Measurements from ENCODE around the gene CASP2. TPM values are rescaled to one million over a fixed set of nuclear protein-coding genes. Genes with fewer than 3 reads are reported as not detected.
A peak's percentile ranks its signal among the peaks of the same experiment; 100 is the strongest.

The CASP2 gene
- total and polyA plus RNA-seq, 10 of the 15 experiments (the other 5 are each of a cell fraction or from before 2014, with no cell fraction given): 12.1 to 60.4 (median 26.2) TPM

- TF ChIP-seq NFXL1 (IDR thresholded peaks at IDR 0.05; ENCODE audit: borderline replicate concordance) (no peak), FOS (IDR thresholded peaks at IDR 0.05; ENCODE audit: borderline replicate concordance, extremely low read depth, insufficient read length) (no peak), RAD51 (IDR thresholded peaks at IDR 0.05) (no peak), PBX3 (IDR thresholded peaks at IDR 0.05; ENCODE audit: insufficient replicate concordance, low read depth, low read length) (no peak), CBX5 (IDR thresholded peaks at IDR 0.05; ENCODE audit: low read depth) (no peak), HDAC2 (IDR thresholded peaks at IDR 0.05) (no peak), GABPA (IDR thresholded peaks at IDR 0.05; ENCODE audit: low read depth) (no peak; the same call in 1 of the 2 replicates), ZZZ3 (IDR thresholded peaks at IDR 0.05; ENCODE audit: control insufficient read depth, insufficient read length, low read depth) (no peak), LARP7 (IDR thresholded peaks at IDR 0.05) (peak; percentile 81), NR2C1 (IDR thresholded peaks at IDR 0.05) (no peak), SMC3 (IDR thresholded peaks at IDR 0.05; ENCODE audit: borderline replicate concordance, low read length) (no peak), USF2 (IDR thresholded peaks at IDR 0.05; ENCODE audit: borderline replicate concordance, low read depth, low read length) (no peak), ZNF622 (IDR thresholded peaks at IDR 0.05) (no peak), CBFB (IDR thresholded peaks at IDR 0.05; ENCODE audit: low read depth) (peak; percentile 68; the same call in 1 of the 2 replicates), ZNF274 (IDR thresholded peaks at IDR 0.05; ENCODE audit: insufficient read depth, insufficient read length) (no peak)
- TF ChIP-seq, protein P1, sequence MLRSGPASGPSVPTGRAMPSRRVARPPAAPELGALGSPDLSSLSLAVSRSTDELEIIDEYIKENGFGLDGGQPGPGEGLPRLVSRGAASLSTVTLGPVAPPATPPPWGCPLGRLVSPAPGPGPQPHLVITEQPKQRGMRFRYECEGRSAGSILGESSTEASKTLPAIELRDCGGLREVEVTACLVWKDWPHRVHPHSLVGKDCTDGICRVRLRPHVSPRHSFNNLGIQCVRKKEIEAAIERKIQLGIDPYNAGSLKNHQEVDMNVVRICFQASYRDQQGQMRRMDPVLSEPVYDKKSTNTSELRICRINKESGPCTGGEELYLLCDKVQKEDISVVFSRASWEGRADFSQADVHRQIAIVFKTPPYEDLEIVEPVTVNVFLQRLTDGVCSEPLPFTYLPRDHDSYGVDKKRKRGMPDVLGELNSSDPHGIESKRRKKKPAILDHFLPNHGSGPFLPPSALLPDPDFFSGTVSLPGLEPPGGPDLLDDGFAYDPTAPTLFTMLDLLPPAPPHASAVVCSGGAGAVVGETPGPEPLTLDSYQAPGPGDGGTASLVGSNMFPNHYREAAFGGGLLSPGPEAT (IDR thresholded peaks at IDR 0.05; ENCODE audit: low read depth): peak; percentile 48; the same call in 1 of the 2 replicates
- TF ChIP-seq, protein P2, sequence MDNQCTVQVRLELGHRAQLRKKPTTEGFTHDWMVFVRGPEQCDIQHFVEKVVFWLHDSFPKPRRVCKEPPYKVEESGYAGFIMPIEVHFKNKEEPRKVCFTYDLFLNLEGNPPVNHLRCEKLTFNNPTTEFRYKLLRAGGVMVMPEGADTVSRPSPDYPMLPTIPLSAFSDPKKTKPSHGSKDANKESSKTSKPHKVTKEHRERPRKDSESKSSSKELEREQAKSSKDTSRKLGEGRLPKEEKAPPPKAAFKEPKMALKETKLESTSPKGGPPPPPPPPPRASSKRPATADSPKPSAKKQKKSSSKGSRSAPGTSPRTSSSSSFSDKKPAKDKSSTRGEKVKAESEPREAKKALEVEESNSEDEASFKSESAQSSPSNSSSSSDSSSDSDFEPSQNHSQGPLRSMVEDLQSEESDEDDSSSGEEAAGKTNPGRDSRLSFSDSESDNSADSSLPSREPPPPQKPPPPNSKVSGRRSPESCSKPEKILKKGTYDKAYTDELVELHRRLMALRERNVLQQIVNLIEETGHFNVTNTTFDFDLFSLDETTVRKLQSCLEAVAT (IDR thresholded peaks at IDR 0.05): no peak
- TF ChIP-seq, protein P3, sequence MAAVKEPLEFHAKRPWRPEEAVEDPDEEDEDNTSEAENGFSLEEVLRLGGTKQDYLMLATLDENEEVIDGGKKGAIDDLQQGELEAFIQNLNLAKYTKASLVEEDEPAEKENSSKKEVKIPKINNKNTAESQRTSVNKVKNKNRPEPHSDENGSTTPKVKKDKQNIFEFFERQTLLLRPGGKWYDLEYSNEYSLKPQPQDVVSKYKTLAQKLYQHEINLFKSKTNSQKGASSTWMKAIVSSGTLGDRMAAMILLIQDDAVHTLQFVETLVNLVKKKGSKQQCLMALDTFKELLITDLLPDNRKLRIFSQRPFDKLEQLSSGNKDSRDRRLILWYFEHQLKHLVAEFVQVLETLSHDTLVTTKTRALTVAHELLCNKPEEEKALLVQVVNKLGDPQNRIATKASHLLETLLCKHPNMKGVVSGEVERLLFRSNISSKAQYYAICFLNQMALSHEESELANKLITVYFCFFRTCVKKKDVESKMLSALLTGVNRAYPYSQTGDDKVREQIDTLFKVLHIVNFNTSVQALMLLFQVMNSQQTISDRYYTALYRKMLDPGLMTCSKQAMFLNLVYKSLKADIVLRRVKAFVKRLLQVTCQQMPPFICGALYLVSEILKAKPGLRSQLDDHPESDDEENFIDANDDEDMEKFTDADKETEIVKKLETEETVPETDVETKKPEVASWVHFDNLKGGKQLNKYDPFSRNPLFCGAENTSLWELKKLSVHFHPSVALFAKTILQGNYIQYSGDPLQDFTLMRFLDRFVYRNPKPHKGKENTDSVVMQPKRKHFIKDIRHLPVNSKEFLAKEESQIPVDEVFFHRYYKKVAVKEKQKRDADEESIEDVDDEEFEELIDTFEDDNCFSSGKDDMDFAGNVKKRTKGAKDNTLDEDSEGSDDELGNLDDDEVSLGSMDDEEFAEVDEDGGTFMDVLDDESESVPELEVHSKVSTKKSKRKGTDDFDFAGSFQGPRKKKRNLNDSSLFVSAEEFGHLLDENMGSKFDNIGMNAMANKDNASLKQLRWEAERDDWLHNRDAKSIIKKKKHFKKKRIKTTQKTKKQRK (IDR thresholded peaks at IDR 0.05; ENCODE audit: low read depth, low read length): no peak
- TF ChIP-seq, protein P4, sequence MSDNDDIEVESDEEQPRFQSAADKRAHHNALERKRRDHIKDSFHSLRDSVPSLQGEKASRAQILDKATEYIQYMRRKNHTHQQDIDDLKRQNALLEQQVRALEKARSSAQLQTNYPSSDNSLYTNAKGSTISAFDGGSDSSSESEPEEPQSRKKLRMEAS (IDR thresholded peaks at IDR 0.05; ENCODE audit: low read depth, low read length): peak; percentile 67; the same call in 1 of the 2 replicates
These were observed 24.6 kb upstream of the CASP2 start, which contains the start of gene GSTK1 (continued) for GRCh38 chr7:143263266-143264195.
